MCF 10A (cell line): Measurements from ENCODE around the gene AADAC. TPM values are rescaled to one million over a fixed set of nuclear protein-coding genes. Genes with fewer than 3 reads are reported as not detected.
"Not testable (repeated sequence)": the region's sequence is repeated elsewhere in the genome, so short reads cannot be mapped to it uniquely, and the experiment has no call there.

Experiments
- BruUV-seq: library from RNA; stranded (reverse); fragments of 400-500 nt; replicated peaks from 2 replicates; lab custom pipeline; 2021; lab: Mats Ljungman, UMichigan
- CTCF ChIA-PET: fragments of 300-600 bp; sonication (Branson Sonifier 250); formaldehyde crosslinking; extraction: SDS; loops from one replicate; lab custom pipeline; 2021; ENCODE audit warnings: antibody characterized with exemption, inconsistent platforms; lab: Yijun Ruan, JAX
- POLR2A ChIA-PET: fragments of 300-600, 350-650 bp; sonication (Branson Sonifier 250); formaldehyde crosslinking; extraction: SDS; loops from one replicate; lab custom pipeline; 2020; ENCODE audit warnings: antibody characterized with exemption, inconsistent platforms; lab: Yijun Ruan, JAX
- DNase-seq: peaks from one replicate; pipeline ENCODE4 v3.0.0-alpha.2; 2018; ENCODE audit not compliant: unreplicated experiment
- H3K27ac Mint-ChIP-seq: one replicate; pipeline ENCODE4 v1.8.0; 2022; ENCODE audit warnings: mild to moderate bottlenecking, low read depth, mixed read lengths; ENCODE audit not compliant: unreplicated experiment
- H3K27me3 Mint-ChIP-seq: one replicate; pipeline ENCODE4 v1.8.0; 2022; ENCODE audit warnings: mixed read lengths; ENCODE audit not compliant: insufficient read depth, unreplicated experiment
- H3K36me3 Mint-ChIP-seq: one replicate; pipeline ENCODE4 v1.8.0; 2022; ENCODE audit warnings: mild to moderate bottlenecking, moderate library complexity, mixed read lengths; ENCODE audit not compliant: insufficient read depth, unreplicated experiment
- H3K4me1 Mint-ChIP-seq: one replicate; pipeline ENCODE4 v1.8.0; 2022; ENCODE audit warnings: mixed read lengths; ENCODE audit not compliant: insufficient read depth, unreplicated experiment
- H3K4me3 Mint-ChIP-seq: one replicate; pipeline ENCODE4 v1.8.0; 2022; ENCODE audit warnings: mild to moderate bottlenecking, moderate library complexity, mixed read lengths; ENCODE audit not compliant: unreplicated experiment
- H3K9me3 Mint-ChIP-seq: one replicate; pipeline ENCODE4 v1.8.0; 2022; ENCODE audit warnings: mixed read lengths; ENCODE audit not compliant: unreplicated experiment
- CTCF ChIP-seq: fragments of 200-600 bp; IDR thresholded peaks from one replicate; pipeline ENCODE4 v1.8.0; 2022; ENCODE audit warnings: antibody characterized with exemption, mild to moderate bottlenecking; ENCODE audit not compliant: unreplicated experiment
- intact Hi-C: fragments of 100-400 bp; cut with micrococcal nuclease; formaldehyde crosslinking; loops from 2 replicates; pipeline ENCODE4 v1.14.1; 2022
- total RNA-seq: library from RNA; stranded (reverse); gene quantifications from 2 replicates; pipeline ENCODE4 v1.2.3, GENCODE V29; 2022

Gene AADAC
- total RNA-seq, 1 experiment from 2014 or later, result not detected

GRCh38 chr3:151845306-151845905 lies 31.5 kb downstream of the AADAC start:
- intact Hi-C loops, result no loop called here
- Mint-ChIP-seq H3K36me3 (no peaks in the 10 kb centered on the region), H3K4me1 (no peaks in the 10 kb centered on the region), H3K9me3 (peaks cover 15% of the 10 kb centered on the region), H3K27ac (no peak overlapping the region), H3K27me3 (no peaks in the 10 kb centered on the region), H3K4me3 (no peak overlapping the region)
- CTCF ChIA-PET, result interaction anchor here (0.8 kb wide), 1 partner anchor 73 kb away, joined by 3 read pairs; no protein-coding TSS in a partner anchor
- POLR2A ChIA-PET, result interaction anchor here (0.6 to 1.3 kb wide), 3 partner anchors 9 to 360 kb away, joined by 3 to 5 read pairs (median 3); no protein-coding TSS in a partner anchor
- BruUV-seq, result no TSS peak
- no peak for DNase-seq
- TF ChIP-seq CTCF, result no peak

GRCh38 chr3:151850065-151850464 lies 36.1 kb downstream of the AADAC start:
- not testable (repeated sequence) for H3K4me1 Mint-ChIP-seq, H3K36me3 Mint-ChIP-seq, H3K27me3 Mint-ChIP-seq

GRCh38 chr3:151852074-151852811 lies 38.3 kb downstream of the AADAC start:
- H3K27me3 Mint-ChIP-seq, result no peaks in the 10 kb centered on the region
- no peak for TF ChIP-seq CTCF
- intact Hi-C loops, result no loop called here
- peaks cover 15% of the 10 kb centered on the region for H3K9me3 Mint-ChIP-seq
- no peaks in the 10 kb centered on the region for H3K4me1 Mint-ChIP-seq
- POLR2A ChIA-PET, result interaction anchor here (0.9 kb wide), 1 partner anchor 12 kb away, joined by 4 read pairs; no protein-coding TSS in a partner anchor
- H3K4me3 Mint-ChIP-seq, result no peak overlapping the region
- no peak for DNase-seq
- CTCF ChIA-PET, result interaction anchor here (1.4 kb wide), 1 partner anchor 384 kb away, joined by 3 read pairs; no protein-coding TSS in a partner anchor
- H3K27ac Mint-ChIP-seq, result no peak overlapping the region
- H3K36me3 Mint-ChIP-seq, result no peaks in the 10 kb centered on the region
- no TSS peak for BruUV-seq

More at GRCh38 chr3:151850065-151850464, 36.1 kb downstream of the AADAC start:
- H3K27ac Mint-ChIP-seq, CTCF ChIA-PET, BruUV-seq, DNase-seq, intact Hi-C loops, H3K4me3 Mint-ChIP-seq, POLR2A ChIA-PET: not testable (repeated sequence)
- H3K9me3 Mint-ChIP-seq, result peaks cover 15% of the 10 kb centered on the region

GRCh38 chr3:151856118-151856517 lies 42.2 kb downstream of the AADAC start:
- H3K36me3 Mint-ChIP-seq, result no peaks in the 10 kb centered on the region
- POLR2A ChIA-PET, result no interaction called here
- no peak for DNase-seq
- H3K4me1 Mint-ChIP-seq, result no peaks in the 10 kb centered on the region
- BruUV-seq, result no TSS peak
- H3K27me3 Mint-ChIP-seq, result no peaks in the 10 kb centered on the region
- TF ChIP-seq CTCF, result no peak
- H3K27ac Mint-ChIP-seq, result no peak overlapping the region
- H3K4me3 Mint-ChIP-seq, result no peak overlapping the region
- H3K9me3 Mint-ChIP-seq, result no peaks in the 10 kb centered on the region
- CTCF ChIA-PET, result no interaction called here
- intact Hi-C loops, result no loop called here
